ENCODE data around the gene NTMT2. TPM values are rescaled to one million over a fixed set of nuclear protein-coding genes. Genes with fewer than 3 reads are reported as not detected.
A peak's percentile ranks its signal among the peaks of the same experiment; 100 is the strongest.

NTMT2 gene
- total and polyA plus RNA-seq, 12 donors = 0.29 to 3.2 (median 2.4) TPM

DNA sequence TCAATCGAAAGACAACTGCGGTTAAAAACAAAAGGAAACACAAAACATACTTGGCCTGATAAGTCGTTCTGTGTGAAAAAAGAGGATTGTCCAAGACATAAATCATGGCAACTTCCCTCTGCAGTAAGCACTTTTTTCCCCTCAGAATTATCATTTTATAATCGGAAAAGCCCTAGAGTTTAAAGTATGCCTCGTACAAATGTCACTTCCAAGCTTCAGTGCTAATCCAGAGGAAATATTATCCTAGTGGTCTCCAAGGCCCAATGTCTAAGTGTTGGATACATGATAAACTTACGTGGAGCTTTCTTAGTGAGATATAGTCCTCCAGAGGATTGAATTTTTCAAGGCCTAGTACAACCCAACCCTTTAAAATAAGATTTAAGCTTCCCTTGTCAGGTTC, 11.2 kb upstream of the NTMT2 start:
- 65 to 72% methylated on average over 6 of the region's 6 CpGs for WGBS, 2 donors
- TF ChIP-seq, protein P1, sequence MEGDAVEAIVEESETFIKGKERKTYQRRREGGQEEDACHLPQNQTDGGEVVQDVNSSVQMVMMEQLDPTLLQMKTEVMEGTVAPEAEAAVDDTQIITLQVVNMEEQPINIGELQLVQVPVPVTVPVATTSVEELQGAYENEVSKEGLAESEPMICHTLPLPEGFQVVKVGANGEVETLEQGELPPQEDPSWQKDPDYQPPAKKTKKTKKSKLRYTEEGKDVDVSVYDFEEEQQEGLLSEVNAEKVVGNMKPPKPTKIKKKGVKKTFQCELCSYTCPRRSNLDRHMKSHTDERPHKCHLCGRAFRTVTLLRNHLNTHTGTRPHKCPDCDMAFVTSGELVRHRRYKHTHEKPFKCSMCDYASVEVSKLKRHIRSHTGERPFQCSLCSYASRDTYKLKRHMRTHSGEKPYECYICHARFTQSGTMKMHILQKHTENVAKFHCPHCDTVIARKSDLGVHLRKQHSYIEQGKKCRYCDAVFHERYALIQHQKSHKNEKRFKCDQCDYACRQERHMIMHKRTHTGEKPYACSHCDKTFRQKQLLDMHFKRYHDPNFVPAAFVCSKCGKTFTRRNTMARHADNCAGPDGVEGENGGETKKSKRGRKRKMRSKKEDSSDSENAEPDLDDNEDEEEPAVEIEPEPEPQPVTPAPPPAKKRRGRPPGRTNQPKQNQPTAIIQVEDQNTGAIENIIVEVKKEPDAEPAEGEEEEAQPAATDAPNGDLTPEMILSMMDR (IDR thresholded peaks at IDR 0.05) = no peak
- Histone ChIP-seq H3K27me3 (no peaks in the 10 kb centered on the region), H3K9me3 (no peaks in the 10 kb centered on the region), H3K4me3 (no peak overlapping the region), H3K36me3 (no peaks in the 10 kb centered on the region), H3K4me1 (peaks cover 0 to 6% (median 0%) of the 10 kb centered on the region in 9 donors), H3K27ac (no peak overlapping the region)
- ATAC-seq (no peak), DNase-seq (no peak)
- intact Hi-C loops (cut with DNase I) = no loop called here

DNA sequence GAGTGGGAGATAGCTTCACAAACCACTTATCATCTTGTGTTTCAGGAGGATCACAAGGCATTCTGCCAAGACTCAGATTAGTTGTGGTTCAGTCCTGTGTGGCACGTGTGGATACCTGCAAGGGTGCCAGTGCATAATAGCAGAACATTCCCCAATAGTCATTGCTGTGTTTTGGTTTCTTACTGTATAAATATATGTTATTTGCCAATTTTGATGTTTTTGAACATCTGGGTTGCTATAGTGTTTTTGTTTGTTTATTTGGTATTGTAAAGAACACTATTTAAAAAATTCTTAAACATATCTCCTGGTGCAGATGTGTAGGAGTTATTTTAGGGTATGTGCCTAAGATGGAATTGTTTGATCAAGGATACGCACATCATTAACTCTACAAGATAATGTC, 5.4 kb upstream of the NTMT2 start:
- DNase-seq (no peak), ATAC-seq (no peak)
- no peaks in the 10 kb centered on the region for H3K27me3 ChIP-seq
- H3K4me1 ChIP-seq = peaks cover 0 to 7% (median 0%) of the 10 kb centered on the region in 9 donors
- peaks cover 0 to 13% (median 0%) of the 10 kb centered on the region in 11 donors for H3K9me3 ChIP-seq
- 59 to 66% methylated on average over 2 of the region's 2 CpGs for whole genome bisulfite sequencing, 2 donors
- TF ChIP-seq, protein P1 (IDR thresholded peaks at IDR 0.05) = no peak
- no peaks in the 10 kb centered on the region for H3K36me3 ChIP-seq
- no peak overlapping the region for H3K4me3 ChIP-seq
- no peak overlapping the region for H3K27ac ChIP-seq
- intact Hi-C loops (cut with DNase I) = loop anchor here in 3 of 10 donors (5.0 to 10.0 kb wide), 3 partner anchors 63 to 214 kb away; partner anchors contain the start of gene KIFAP3 (in 1 of the 3)

DNA sequence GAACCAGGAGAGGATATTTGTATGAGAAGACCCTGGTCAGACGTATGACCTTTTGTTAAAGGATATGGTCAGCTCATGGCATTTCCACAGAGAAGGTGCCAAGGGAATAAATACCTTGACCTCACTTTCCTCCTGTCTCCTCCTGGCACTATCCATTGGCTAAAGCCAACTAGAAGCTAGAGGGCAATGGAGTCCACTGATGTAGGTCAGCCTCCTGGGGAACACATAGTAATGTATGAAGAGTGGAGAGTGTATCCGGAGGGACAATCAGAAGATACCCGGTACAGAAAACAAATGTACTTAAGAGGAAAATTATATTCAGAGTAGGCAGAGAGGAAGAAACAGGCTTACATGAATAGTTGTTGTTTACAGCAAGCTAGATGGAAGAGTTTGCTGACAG, 698 bp upstream of the NTMT2 start:
- peak overlapping the region in 8 of 10 donors; percentile 61 to 95 (median 86) for H3K27ac ChIP-seq

DNA sequence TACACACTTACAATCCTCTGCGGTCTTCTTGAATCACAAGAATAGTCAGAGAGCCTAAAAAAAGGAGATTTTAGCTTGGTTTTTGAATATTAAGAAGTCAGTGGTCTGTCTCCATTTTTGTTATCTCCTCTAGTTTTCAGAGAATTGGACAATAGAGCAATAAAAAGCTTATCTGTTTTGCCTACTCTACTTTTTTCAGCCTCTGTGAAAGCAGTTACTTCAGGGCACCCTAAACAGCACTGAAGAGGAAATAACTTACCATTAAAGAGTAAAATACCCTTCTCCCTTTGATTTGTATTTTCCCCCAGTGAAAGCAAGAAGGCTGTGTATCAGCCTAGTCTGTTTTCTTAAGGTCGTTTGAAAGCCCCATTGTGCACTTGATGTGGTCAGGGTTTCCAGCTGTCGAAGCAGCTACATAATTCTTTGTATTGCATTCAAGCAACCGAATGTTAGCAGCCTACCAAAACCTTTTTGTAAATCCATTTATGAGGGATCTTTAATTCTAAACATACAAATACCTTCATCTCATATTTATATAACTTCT, 1.0 kb downstream of the NTMT2 start:
- Histone ChIP-seq H3K9me3 (peaks cover 0 to 18% (median 0%) of the 10 kb centered on the region in 11 donors), H3K4me1 (peaks cover 0 to 25% (median 12%) of the 10 kb centered on the region in 9 donors), H3K27ac (peak overlapping the region; percentile 61 to 95 (median 82)), H3K36me3 (no peaks in the 10 kb centered on the region), H3K27me3 (no peaks in the 10 kb centered on the region), H3K4me3 (peak overlapping the region in 7 of 10 donors; percentile 6 to 42 (median 34))
- TF ChIP-seq, protein P1 (IDR thresholded peaks at IDR 0.05) = no peak
- intact Hi-C loops (cut with DNase I) = loop anchor here in 2 of 10 donors (5.0 to 10.0 kb wide), 4 partner anchors 69 to 516 kb away; partner anchors contain the start of genes KIFAP3 (in 1 of the 2) and PRRX1 (in 1 of the 2)
- ATAC-seq (no peak), DNase-seq (no peak)
- WGBS, 2 donors = 27 to 30% methylated on average over 4 of the region's 4 CpGs

More for the DNA sequence above, 698 bp upstream of the NTMT2 start:
- WGBS, 2 donors = 62 to 76% methylated on average over 3 of the region's 3 CpGs
- Histone ChIP-seq H3K4me1 (peaks cover 0 to 23% (median 10%) of the 10 kb centered on the region in 9 donors), H3K9me3 (peaks cover 0 to 18% (median 0%) of the 10 kb centered on the region in 11 donors), H3K36me3 (no peaks in the 10 kb centered on the region), H3K27me3 (no peaks in the 10 kb centered on the region), H3K4me3 (no peak overlapping the region)
- DNase-seq = no peak
- peak in 6 of 8 donors; percentile 23 to 70 (median 63) for ATAC-seq
- TF ChIP-seq, protein P1 (IDR thresholded peaks at IDR 0.05) = peak in 3 of 9 donors; percentile 25 to 43 (median 32)
- intact Hi-C loops (cut with DNase I) = loop anchor here in 3 of 10 donors (1.0 to 10.0 kb wide), 5 partner anchors 68 to 517 kb away; partner anchors contain the start of genes KIFAP3 (in 2 of the 3) and PRRX1 (in 1 of the 3)

All from heart right ventricle (tissue), 16 donors.